ENCODE data around the gene ACTN1. TPM values are rescaled to one million over a fixed set of nuclear protein-coding genes. Genes with fewer than 3 reads are reported as not detected.

Gene ACTN1
- total and polyA plus RNA-seq, 10 of the 15 experiments (the other 5 are each of a cell fraction or from before 2014, with no cell fraction given): 0.14 to 39.4 (median 2.6) TPM

DNA sequence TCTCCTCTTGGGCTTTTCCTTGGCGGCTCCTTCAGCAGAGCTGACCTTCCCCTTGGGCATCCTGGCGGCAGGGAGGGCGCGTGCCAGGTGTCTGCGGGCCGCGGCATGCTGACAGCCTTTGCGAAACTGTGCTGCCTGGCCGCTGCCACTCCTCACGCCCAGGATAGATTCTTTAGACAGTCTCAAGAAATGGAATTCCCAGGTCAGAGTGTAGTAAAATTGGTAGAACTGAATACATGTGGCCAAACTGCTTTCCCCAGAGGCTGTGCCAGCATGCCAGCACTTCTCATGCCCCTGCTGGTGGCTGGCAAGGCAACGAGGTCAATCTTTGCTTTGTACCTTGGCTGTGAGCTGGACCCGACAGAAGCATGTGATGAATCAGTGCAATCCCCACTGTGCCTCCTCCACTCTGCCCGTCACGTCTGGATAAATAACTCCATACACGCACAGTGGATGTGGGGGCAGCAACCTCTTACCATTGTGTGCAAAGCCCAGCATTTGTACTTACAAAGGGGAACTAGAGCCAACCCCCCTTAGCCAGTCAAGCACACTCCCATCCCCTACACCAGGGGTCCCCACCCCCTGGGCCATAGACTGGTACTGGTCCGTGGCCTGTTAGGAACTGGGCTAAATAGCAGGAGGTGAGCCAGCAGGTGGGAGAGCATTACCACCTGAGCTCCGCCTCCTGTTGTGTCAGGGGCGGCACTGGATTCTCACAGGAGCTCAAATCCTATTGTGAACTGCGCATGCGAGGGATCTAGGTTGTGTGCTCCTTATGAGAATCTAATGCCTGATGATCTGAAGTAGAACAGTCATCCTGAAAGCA, 90.9 kb downstream of the ACTN1 start (continued):
- TF ChIP-seq, protein P1, sequence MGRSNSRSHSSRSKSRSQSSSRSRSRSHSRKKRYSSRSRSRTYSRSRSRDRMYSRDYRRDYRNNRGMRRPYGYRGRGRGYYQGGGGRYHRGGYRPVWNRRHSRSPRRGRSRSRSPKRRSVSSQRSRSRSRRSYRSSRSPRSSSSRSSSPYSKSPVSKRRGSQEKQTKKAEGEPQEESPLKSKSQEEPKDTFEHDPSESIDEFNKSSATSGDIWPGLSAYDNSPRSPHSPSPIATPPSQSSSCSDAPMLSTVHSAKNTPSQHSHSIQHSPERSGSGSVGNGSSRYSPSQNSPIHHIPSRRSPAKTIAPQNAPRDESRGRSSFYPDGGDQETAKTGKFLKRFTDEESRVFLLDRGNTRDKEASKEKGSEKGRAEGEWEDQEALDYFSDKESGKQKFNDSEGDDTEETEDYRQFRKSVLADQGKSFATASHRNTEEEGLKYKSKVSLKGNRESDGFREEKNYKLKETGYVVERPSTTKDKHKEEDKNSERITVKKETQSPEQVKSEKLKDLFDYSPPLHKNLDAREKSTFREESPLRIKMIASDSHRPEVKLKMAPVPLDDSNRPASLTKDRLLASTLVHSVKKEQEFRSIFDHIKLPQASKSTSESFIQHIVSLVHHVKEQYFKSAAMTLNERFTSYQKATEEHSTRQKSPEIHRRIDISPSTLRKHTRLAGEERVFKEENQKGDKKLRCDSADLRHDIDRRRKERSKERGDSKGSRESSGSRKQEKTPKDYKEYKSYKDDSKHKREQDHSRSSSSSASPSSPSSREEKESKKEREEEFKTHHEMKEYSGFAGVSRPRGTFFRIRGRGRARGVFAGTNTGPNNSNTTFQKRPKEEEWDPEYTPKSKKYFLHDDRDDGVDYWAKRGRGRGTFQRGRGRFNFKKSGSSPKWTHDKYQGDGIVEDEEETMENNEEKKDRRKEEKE (IDR thresholded peaks at IDR 0.05): no peak
- no peak for TF ChIP-seq MXI1 (IDR thresholded peaks at IDR 0.05; ENCODE audit: low read depth, low read length)
- TF ChIP-seq RAD21 (IDR thresholded peaks at IDR 0.05; ENCODE audit: insufficient read depth, low read depth, low read length): no peak
- TF ChIP-seq NBN (IDR thresholded peaks at IDR 0.05): no peak
- TF ChIP-seq KAT2A (conservative IDR thresholded peaks at IDR 0.05; ENCODE audit: control insufficient read depth, low read depth, low read length): no peak
- TF ChIP-seq FOS (IDR thresholded peaks at IDR 0.05; ENCODE audit: borderline replicate concordance, extremely low read depth, insufficient read length): no peak
- TF ChIP-seq ZNF207 (IDR thresholded peaks at IDR 0.05; ENCODE audit: borderline replicate concordance): no peak

DNA sequence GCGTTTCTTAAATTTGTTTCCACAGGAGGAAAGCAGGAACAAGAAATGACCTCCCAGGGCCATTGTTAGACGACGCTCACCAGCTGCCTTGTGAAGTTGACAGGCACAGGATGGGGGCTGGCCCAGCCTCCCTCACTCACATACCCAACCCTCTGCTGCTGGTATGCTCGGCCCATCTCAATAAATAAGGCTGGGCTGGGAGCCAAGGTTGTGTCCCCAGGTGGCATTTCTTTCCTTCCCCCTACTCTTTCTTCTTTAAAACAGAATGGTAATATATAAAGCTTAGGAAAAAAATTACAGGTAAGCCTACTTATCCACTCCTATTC, 93.0 kb downstream of the ACTN1 start:
- ChIA-PET SMC1A (ENCODE audit: uncharacterized antibody, unreplicated experiment) (interaction anchor here (0.9 kb wide), 1 partner anchor 23 kb away, joined by 3 read pairs; no protein-coding TSS in a partner anchor), POLR2A (no interaction called here), RAD21 (ENCODE audit: unreplicated experiment) (no interaction called here), CTCF (no interaction called here)
- no peak overlapping the region for H3K4me3 ChIP-seq
- intact Hi-C loops (cut with micrococcal nuclease; ENCODE audit: unreplicated experiment): no loop called here
- H3K27ac ChIP-seq (ENCODE audit: control insufficient read depth, insufficient read depth): no peak overlapping the region
- no peak for FAIRE-seq
- no peaks in the 10 kb centered on the region for H3K79me2 ChIP-seq (ENCODE audit: control insufficient read depth, insufficient read depth, low read length)
- H3K9ac ChIP-seq (ENCODE audit: control insufficient read depth, insufficient read depth, low read length): no peak overlapping the region
- no peak overlapping the region for H3K4me2 ChIP-seq (ENCODE audit: control insufficient read depth, insufficient read depth)
- no peak for DNase-seq (ENCODE audit: low read depth, low spot score)
- in situ Hi-C loops (cut with MboI): no loop called here
- H3K36me3 ChIP-seq (ENCODE audit: control insufficient read depth in 2 of 2, insufficient read depth in 2 of 2, low read length in 1 of 2): no peaks in the 10 kb centered on the region; a peak in 2 of 4 replicates
- 88% methylated on average over 4 of the region's 4 CpGs for WGBS (ENCODE audit: insufficient coverage, insufficient replicate concordance, low lambda C conversion rate, missing lambda C conversion rate)
- no peaks in the 10 kb centered on the region for H4K20me1 ChIP-seq (ENCODE audit: control insufficient read depth, insufficient read depth)
- no peaks in the 10 kb centered on the region for H3K4me1 ChIP-seq (ENCODE audit: control insufficient read depth, insufficient read depth, low read length)
- ATAC-seq: no peak
- H2AFZ ChIP-seq (ENCODE audit: control insufficient read depth, low read depth, low read length): no peak overlapping the region
- H3K27me3 ChIP-seq (replicated peaks in 1 of 2; ENCODE audit: control insufficient read depth in 2 of 2, insufficient read depth in 2 of 2, low read length in 1 of 2): no peaks in the 10 kb centered on the region
- BruUV-seq (replicated peaks): no TSS peak
- H3K9me3 ChIP-seq (replicated peaks; ENCODE audit: control insufficient read depth, insufficient read depth, low read length): no peaks in the 10 kb centered on the region
- TF ChIP-seq BRCA1 (IDR thresholded peaks at IDR 0.05; ENCODE audit: low read depth, low read length) (no peak), STAT3 (IDR thresholded peaks at IDR 0.05; ENCODE audit: low read depth, low read length) (no peak), EP300 (IDR thresholded peaks at IDR 0.05; ENCODE audit: borderline replicate concordance in 1 of 2, control insufficient read depth in 1 of 2, low read depth in 2 of 2, low read length in 2 of 2) (no peak), SIX5 (IDR thresholded peaks at IDR 0.05; ENCODE audit: low read depth, low read length, severe bottlenecking) (no peak)
- TF ChIP-seq, protein P2, sequence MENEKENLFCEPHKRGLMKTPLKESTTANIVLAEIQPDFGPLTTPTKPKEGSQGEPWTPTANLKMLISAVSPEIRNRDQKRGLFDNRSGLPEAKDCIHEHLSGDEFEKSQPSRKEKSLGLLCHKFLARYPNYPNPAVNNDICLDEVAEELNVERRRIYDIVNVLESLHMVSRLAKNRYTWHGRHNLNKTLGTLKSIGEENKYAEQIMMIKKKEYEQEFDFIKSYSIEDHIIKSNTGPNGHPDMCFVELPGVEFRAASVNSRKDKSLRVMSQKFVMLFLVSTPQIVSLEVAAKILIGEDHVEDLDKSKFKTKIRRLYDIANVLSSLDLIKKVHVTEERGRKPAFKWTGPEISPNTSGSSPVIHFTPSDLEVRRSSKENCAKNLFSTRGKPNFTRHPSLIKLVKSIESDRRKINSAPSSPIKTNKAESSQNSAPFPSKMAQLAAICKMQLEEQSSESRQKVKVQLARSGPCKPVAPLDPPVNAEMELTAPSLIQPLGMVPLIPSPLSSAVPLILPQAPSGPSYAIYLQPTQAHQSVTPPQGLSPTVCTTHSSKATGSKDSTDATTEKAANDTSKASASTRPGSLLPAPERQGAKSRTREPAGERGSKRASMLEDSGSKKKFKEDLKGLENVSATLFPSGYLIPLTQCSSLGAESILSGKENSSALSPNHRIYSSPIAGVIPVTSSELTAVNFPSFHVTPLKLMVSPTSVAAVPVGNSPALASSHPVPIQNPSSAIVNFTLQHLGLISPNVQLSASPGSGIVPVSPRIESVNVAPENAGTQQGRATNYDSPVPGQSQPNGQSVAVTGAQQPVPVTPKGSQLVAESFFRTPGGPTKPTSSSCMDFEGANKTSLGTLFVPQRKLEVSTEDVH (IDR thresholded peaks at IDR 0.05; ENCODE audit: low read depth, partially characterized antibody): no peak
- TF ChIP-seq, protein P3, sequence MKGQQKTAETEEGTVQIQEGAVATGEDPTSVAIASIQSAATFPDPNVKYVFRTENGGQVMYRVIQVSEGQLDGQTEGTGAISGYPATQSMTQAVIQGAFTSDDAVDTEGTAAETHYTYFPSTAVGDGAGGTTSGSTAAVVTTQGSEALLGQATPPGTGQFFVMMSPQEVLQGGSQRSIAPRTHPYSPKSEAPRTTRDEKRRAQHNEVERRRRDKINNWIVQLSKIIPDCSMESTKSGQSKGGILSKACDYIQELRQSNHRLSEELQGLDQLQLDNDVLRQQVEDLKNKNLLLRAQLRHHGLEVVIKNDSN (IDR thresholded peaks at IDR 0.05; ENCODE audit: borderline replicate concordance, extremely low read length, insufficient read depth, low read depth, low read length): peak; percentile 5

All from GM12878 (cell line).